SKM-1 treated with dmso at 0.1 percent for 144 hours (cell line): ENCODE results near the gene MICAL2.
A peak's percentile ranks its signal among the peaks of the same experiment; 100 is the strongest.

Source experiments
- DNase-seq: peaks from one replicate; lab custom pipeline; 2025; ENCODE audit not compliant: unreplicated experiment; lab: John Stamatoyannopoulos, UW

Gene MICAL2

GRCh38 chr11:12166299-12167060, 56.1 kb downstream of the MICAL2 start:
- DNase-seq = no peak

DNA sequence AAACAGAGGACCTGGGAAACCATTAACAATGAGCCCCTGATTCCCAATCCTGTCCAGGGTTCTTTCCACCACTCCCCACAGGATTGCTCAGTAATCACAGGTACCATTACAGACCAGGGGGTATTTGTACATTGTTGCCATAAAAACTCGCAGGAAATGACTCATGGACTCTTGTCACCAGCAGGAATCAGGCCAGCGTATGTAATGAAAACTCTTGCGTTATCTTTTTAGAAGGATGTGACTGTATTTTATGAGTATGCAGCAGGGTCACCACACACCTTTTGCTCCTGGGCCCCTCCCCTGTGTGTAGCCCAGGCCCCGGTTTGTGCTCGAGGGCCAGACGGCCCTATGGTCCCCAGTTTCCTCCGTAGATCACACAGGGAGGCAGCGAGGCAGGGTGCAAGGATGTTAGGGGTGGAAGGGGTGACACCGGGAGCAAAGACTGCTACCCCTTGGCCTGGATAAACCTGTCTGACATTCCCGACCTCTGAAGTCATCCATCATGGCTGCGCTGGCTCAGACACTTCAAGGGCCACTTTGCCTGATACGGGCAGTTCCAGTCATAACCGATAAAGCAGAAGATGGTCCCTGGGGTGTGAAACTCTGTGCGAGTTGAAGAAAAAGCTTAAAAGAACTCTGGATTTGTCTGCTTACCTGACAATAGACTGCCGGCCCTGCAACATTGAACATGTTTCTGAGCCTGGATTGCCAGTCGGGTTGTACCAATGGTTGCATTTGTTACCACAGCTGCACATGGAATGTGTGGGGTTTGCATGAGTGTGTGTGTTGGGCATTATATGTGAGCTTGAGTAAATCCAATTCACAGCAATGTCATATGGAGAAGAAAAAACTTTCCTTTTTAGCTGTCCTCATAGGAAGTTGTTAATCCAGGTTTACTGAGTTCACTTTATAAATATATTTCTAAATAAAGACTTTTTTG, 56.9 kb downstream of the MICAL2 start:
- no peak for DNase-seq

GRCh38 chr11:12168114-12168513, 57.7 kb downstream of the MICAL2 start:
- no peak for DNase-seq

DNA sequence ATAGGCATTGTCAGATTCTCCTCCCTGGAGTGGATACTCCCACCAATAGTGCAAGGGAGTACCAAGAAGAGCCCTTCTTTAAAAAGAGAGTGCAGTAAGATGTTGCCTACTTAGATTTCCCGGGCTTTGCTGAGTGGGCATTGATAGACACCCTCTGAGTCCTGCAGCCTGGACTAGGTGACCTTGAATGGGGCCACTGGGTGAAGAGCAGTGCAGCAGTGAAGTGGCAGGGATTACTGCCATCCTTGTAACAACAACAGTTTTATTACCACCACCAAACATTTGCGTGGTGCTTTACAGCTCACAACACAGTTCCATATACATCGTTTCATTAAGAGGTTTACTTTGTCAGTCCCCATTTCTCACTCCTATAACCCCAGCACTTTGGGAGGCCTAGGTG, 59.4 kb downstream of the MICAL2 start:
- DNase-seq = no peak

- DNase-seq = no peak
Observed at GRCh38 chr11:12170501-12170900, 60.1 kb downstream of the MICAL2 start.

DNA sequence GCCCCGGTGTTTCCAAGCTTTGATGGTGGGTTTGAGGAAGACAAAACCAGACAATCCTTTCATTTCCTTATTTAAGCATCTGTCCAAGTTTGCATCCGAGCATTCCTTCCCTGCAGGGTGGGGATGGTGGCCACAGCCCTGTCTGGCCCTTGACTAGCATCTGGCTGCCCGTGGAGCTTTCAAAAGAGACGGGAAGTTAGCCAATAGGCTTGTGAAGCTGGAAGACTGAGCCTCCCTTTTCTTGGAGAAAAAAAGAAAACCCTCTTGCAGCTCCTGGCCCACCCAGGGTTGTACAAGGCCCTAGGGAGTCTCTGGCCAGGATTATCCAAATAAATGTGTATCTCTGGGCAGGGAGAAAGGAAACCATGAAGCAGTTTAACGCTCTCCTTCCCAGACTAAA, 60.6 kb downstream of the MICAL2 start:
- no peak for DNase-seq

GRCh38 chr11:12171921-12172320, 61.5 kb downstream of the MICAL2 start:
- no peak for DNase-seq

GRCh38 chr11:12172493-12173013, 62.2 kb downstream of the MICAL2 start:
- DNase-seq = no peak

- DNase-seq = no peak
Observed at GRCh38 chr11:12173111-12173510, 62.7 kb downstream of the MICAL2 start.

DNA sequence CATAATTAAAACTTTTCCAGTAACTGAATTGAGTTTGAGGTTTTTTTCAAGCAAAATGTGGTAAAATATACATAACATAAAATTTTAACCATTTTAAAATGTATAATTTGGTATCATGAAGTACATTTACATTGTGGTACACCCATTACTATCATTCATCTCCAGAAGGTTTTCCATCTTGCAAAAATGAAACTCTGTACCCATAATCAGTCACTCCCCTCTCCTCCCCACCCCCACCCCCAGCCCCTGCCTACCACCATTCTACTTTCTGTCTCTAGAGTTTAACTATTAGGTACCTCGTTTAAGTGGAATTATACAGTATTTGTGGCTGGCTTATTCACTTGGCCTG, 63.7 kb downstream of the MICAL2 start:
- no peak for DNase-seq

GRCh38 chr11:12174477-12175143, 64.2 kb downstream of the MICAL2 start:
- DNase-seq = peak; percentile 58

DNA sequence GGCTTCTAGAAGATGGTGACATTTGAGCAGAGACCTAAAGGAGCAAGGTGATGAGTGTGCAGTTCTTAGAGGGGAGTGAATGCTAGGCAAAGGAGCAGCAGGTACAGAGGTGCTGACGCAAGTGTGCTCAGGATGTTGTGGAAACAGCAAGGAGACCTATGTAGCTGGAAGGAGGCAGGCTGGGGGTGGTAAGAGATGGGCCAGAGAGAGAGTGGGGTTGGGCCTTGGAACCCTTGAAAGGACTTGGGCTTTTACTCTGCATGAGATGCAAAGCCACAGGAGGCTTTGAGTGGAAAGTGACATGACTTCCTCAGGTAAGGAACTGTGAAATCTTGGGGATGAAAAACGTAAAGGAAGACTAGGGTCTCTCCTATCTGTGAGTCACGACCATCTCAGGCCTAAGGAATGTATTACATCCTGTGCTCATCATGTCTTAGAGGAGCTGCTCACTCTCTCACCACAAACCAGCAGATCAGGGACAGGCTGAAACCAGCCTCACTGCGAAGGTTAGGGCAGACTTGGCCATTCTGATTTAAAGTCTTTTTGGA, 65.4 kb downstream of the MICAL2 start:
- DNase-seq = no peak

- DNase-seq = no peak
Observed at GRCh38 chr11:12176410-12176809, 66.0 kb downstream of the MICAL2 start.

DNA sequence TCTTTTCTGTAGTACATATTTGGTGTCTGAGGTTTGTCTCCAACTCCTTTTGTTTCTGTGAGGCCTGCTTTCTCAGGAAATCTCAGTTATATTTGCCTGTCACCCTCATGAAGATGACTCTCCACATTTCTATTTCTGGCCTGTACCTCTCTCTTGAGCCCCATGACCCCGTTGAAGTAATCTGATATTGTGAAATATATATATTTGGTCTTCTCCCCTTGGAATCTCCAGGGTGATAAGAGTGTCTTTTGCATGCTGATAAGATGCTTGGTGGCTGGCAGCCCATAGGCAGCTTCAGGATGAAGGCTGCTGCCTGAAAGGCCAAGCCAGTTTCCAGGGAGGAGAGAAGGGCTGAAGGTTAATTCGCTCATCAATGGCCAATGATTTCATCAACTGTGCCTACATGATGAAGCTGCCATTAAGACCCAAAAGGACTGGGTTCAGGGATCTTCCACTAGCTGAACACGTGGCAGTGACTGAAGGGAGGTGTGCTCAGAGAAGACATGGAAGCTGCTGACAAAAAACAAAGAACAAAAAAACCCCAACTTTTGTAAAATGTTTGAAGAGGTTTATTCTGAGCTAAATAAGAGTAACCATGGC, 67.4 kb downstream of the MICAL2 start:
- DNase-seq = no peak

DNA sequence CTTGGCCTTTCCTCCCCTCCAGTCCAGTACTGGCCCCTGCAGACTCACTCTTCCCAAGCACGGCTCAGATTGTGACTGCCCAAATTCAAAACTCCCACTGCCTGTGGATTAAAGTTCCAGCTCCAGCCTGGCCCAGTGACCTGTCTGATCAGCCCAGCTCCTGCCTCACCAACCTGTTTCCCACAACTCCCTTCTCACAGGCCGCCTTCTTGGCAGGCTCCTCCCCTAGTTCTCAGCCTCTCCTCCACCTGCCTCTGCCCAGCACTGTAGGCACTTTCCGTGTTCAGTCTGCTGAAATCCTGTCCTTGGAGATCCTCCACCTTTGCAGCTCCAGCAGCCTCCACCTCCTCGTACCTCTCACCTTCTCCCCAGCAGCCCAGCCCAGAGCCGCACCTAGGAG, 68.6 kb downstream of the MICAL2 start:
- no peak for DNase-seq

DNA sequence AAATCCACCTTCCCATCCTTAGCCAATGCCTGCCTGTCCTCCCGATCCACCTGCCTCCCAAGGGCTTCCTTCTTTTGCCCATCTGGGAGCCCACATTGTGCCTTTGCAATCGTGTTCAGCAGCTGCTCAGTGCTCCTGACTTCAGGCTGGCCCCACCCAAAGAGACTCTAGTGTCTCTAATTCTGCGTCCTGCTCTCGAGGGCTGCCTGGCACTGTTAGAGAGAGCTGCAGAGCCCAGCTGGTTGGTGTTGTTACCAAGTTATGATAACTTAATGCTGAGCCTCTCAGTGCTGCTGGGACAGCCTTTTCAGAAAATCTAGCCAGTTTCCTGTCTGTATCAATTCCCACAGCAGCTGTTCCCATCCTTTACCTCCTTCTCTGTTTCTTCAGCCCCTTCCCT, 69.1 kb downstream of the MICAL2 start:
- no peak for DNase-seq

- no peak for DNase-seq
Observed at GRCh38 chr11:12180257-12181205, 70.1 kb downstream of the MICAL2 start.

DNA sequence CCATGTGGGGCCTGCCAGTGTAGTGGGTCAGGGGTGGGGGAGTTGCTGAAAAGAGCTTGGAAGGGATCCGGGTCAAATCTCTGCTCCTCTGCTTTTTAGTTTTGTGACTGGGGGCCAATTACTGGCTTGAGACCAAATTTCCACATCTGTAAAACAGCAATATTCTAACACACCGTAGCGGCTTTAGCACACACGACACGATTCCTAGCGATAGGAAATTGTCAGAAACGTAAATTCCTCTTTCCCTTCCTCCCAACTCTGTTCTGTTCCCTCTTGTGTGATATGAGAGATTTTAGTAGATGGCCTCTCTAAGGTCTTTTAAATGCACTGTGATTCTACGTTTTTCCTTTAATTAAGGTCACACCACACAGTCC, 71.9 kb downstream of the MICAL2 start:
- DNase-seq = no peak

- DNase-seq = no peak
Observed at GRCh38 chr11:12182676-12183541, 72.5 kb downstream of the MICAL2 start.
